HEK293 (cell line): ENCODE measurements around the gene NCK2.

Experiments used
- CTCF ChIA-PET: fragments of 350-600 bp; formaldehyde crosslinking; extraction: SDS; loops from one replicate; lab custom pipeline; 2021; ENCODE audit warnings: antibody characterized with exemption; lab: Yijun Ruan, JAX
- POLR2A ChIA-PET: fragments of 300-600 bp; formaldehyde crosslinking; extraction: SDS; loops from one replicate; lab custom pipeline; 2020; ENCODE audit warnings: antibody characterized with exemption, inconsistent platforms; lab: Yijun Ruan, JAX
- H3K27ac ChIP-seq: fragments of 200-500 bp; sonication (Bioruptor generic); 2 replicates; pipeline ENCODE4 v1.5.1; 2014; ENCODE audit warnings: low read depth, low read length, control low read depth, inconsistent platforms; ENCODE audit errors: extremely low read depth
- H3K36me3 ChIP-seq, 2 experiments: fragments of 200-500 bp in 1 of 2; sonication (Bioruptor generic) in 1 of 2; 1 replicate in 1 of 2; 2 replicates in 1 of 2; pipeline ENCODE4 v1.5.1; 2014 to 2017; ENCODE audit warnings: inconsistent platforms in 2 of 2, low read length in 2 of 2; ENCODE audit not compliant: control insufficient read depth in 2 of 2, insufficient read depth in 1 of 2
- H3K4me1 ChIP-seq: fragments of 200-500 bp; sonication (Bioruptor generic); 2 replicates; pipeline ENCODE4 v1.5.1; 2014; ENCODE audit warnings: mild to moderate bottlenecking, low read length, inconsistent platforms; ENCODE audit not compliant: control insufficient read depth, insufficient read depth
- H3K4me3 ChIP-seq: 2 replicates; pipeline ENCODE4 v1.5.1; 2011; ENCODE audit warnings: low read depth, mild to moderate bottlenecking, control low read depth, low read length, moderate library complexity
- H3K9me3 ChIP-seq: fragments of 200-500 bp; sonication (Bioruptor generic); 2 replicates; pipeline ENCODE4 v1.5.1; 2014; ENCODE audit warnings: low read depth, low read length, inconsistent platforms; ENCODE audit not compliant: control insufficient read depth, insufficient read depth
- GFI1B ChIP-seq: fragments of 450-650 bp; formaldehyde crosslinking; IDR thresholded peaks from 2 replicates; pipeline ENCODE4 v1.5.1; 2016; ENCODE audit warnings: missing biosample characterization, missing genetic modification characterization
- GLI4 ChIP-seq: fragments of 450-650 bp; formaldehyde crosslinking; IDR thresholded peaks from 2 replicates; pipeline ENCODE4 v1.5.1; 2016; ENCODE audit warnings: missing biosample characterization, missing genetic modification characterization
- KLF9 ChIP-seq: fragments of 450-650 bp; formaldehyde crosslinking; IDR thresholded peaks from 2 replicates; pipeline ENCODE4 v1.5.1; 2016; ENCODE audit warnings: missing biosample characterization, missing genetic modification characterization, low read depth
- TCF7L2 ChIP-seq: IDR thresholded peaks from 2 replicates; pipeline ENCODE4 v1.6.1; 2011; ENCODE audit warnings: low read depth, mild to moderate bottlenecking, inconsistent platforms, low read length, moderate library complexity, borderline replicate concordance
- YY2 ChIP-seq: fragments of 450-650 bp; formaldehyde crosslinking; IDR thresholded peaks from 2 replicates; pipeline ENCODE4 v1.5.1; 2016; ENCODE audit warnings: missing biosample characterization, missing genetic modification characterization
- ZFHX2 ChIP-seq: fragments of 450-650 bp; formaldehyde crosslinking; conservative IDR thresholded peaks from 2 replicates; pipeline ENCODE4 v1.5.1; 2016; ENCODE audit warnings: missing biosample characterization, missing genetic modification characterization
- ZNF155 ChIP-seq: fragments of 450-650 bp; formaldehyde crosslinking; IDR thresholded peaks from 2 replicates; pipeline ENCODE4 v1.5.1; 2016; ENCODE audit warnings: missing biosample characterization, missing genetic modification characterization
- ZNF16 ChIP-seq: fragments of 450-650 bp; formaldehyde crosslinking; IDR thresholded peaks from 2 replicates; pipeline ENCODE4 v1.5.1; 2016; ENCODE audit warnings: low read depth, missing biosample characterization, missing genetic modification characterization
- ZNF37A ChIP-seq: fragments of 450-650 bp; IDR thresholded peaks from 2 replicates; pipeline ENCODE4 v1.5.1; 2018; ENCODE audit warnings: missing biosample characterization, missing genetic modification characterization
- ZNF391 ChIP-seq: fragments of 450-650 bp; formaldehyde crosslinking; IDR thresholded peaks from 2 replicates; pipeline ENCODE4 v1.5.1; 2016; ENCODE audit warnings: low read depth, missing biosample characterization, missing genetic modification characterization, borderline replicate concordance
- ZNF394 ChIP-seq: fragments of 450-650 bp; formaldehyde crosslinking; IDR thresholded peaks from 2 replicates; pipeline ENCODE4 v1.5.1; 2016; ENCODE audit warnings: missing biosample characterization, missing genetic modification characterization, mild to moderate bottlenecking, moderate library complexity, borderline replicate concordance
- ZNF416 ChIP-seq: fragments of 450-650 bp; formaldehyde crosslinking; IDR thresholded peaks from 2 replicates; pipeline ENCODE4 v1.5.1; 2016; ENCODE audit warnings: missing biosample characterization, missing genetic modification characterization
- ZNF473 ChIP-seq: fragments of 450-650 bp; formaldehyde crosslinking; IDR thresholded peaks from 2 replicates; pipeline ENCODE4 v1.5.1; 2017; ENCODE audit warnings: missing biosample characterization, missing genetic modification characterization
- ZNF670 ChIP-seq: fragments of 450-650 bp; formaldehyde crosslinking; IDR thresholded peaks from 2 replicates; pipeline ENCODE4 v1.5.1; 2016; ENCODE audit warnings: missing biosample characterization, missing genetic modification characterization, low read depth
- ZNF768 ChIP-seq: fragments of 450-650 bp; formaldehyde crosslinking; IDR thresholded peaks from 2 replicates; pipeline ENCODE4 v1.5.1; 2018; ENCODE audit warnings: missing biosample characterization, mild to moderate bottlenecking, missing genetic modification characterization
- ZNF777 ChIP-seq: fragments of 450-650 bp; formaldehyde crosslinking; IDR thresholded peaks from 2 replicates; pipeline ENCODE4 v1.5.1; 2017; ENCODE audit warnings: missing biosample characterization, missing genetic modification characterization, borderline replicate concordance
- ZNF791 ChIP-seq: fragments of 450-650 bp; formaldehyde crosslinking; IDR thresholded peaks from 2 replicates; pipeline ENCODE4 v1.5.1; 2016; ENCODE audit warnings: missing biosample characterization, missing genetic modification characterization
- TF ChIP-seq, protein P1 (sequence below): fragments of 450-650 bp; formaldehyde crosslinking; conservative IDR thresholded peaks from 2 replicates; pipeline ENCODE4 v1.5.1; 2016; ENCODE audit warnings: low read depth, missing biosample characterization, missing genetic modification characterization

The NCK2 gene

GRCh38 chr2:105919191-105919811 lies 174.6 kb downstream of the NCK2 start (continued):
- TF ChIP-seq, protein P1, sequence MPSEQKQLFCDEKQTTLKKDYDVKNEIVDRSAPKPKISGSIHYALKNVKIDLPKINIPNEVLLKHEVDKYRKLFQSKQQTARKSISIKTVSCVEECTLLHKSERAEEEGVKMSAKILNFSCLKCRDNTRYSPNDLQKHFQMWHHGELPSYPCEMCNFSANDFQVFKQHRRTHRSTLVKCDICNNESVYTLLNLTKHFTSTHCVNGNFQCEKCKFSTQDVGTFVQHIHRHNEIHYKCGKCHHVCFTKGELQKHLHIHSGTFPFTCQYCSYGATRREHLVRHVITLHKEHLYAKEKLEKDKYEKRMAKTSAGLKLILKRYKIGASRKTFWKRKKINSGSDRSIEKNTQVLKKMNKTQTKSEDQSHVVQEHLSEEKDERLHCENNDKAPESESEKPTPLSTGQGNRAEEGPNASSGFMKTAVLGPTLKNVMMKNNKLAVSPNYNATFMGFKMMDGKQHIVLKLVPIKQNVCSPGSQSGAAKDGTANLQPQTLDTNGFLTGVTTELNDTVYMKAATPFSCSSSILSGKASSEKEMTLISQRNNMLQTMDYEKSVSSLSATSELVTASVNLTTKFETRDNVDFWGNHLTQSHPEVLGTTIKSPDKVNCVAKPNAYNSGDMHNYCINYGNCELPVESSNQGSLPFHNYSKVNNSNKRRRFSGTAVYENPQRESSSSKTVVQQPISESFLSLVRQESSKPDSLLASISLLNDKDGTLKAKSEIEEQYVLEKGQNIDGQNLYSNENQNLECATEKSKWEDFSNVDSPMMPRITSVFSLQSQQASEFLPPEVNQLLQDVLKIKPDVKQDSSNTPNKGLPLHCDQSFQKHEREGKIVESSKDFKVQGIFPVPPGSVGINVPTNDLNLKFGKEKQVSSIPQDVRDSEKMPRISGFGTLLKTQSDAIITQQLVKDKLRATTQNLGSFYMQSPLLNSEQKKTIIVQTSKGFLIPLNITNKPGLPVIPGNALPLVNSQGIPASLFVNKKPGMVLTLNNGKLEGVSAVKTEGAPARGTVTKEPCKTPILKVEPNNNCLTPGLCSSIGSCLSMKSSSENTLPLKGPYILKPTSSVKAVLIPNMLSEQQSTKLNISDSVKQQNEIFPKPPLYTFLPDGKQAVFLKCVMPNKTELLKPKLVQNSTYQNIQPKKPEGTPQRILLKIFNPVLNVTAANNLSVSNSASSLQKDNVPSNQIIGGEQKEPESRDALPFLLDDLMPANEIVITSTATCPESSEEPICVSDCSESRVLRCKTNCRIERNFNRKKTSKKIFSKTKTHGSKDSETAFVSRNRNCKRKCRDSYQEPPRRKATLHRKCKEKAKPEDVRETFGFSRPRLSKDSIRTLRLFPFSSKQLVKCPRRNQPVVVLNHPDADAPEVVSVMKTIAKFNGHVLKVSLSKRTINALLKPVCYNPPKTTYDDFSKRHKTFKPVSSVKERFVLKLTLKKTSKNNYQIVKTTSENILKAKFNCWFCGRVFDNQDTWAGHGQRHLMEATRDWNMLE (tag by site-specific recombination): no peak
- TF ChIP-seq ZNF155 (tag by site-specific recombination) (no peak), ZNF777 (tag by site-specific recombination) (no peak), GFI1B (tag by site-specific recombination) (no peak), ZFHX2 (tag by site-specific recombination) (no peak), KLF9 (tag by site-specific recombination) (no peak)

GRCh38 chr2:105919826-105920225 lies 175.1 kb downstream of the NCK2 start:
- Histone ChIP-seq H3K27ac (no peak overlapping the region), H3K4me1 (no peaks in the 10 kb centered on the region), H3K9me3 (no peaks in the 10 kb centered on the region), H3K36me3 (no peaks in the 10 kb centered on the region), H3K4me3 (no peak overlapping the region)
- TF ChIP-seq TCF7L2: no peak
- TF ChIP-seq GLI4 (tag by site-specific recombination): no peak
- TF ChIP-seq ZNF16 (tag by site-specific recombination): no peak
- no peak for TF ChIP-seq ZNF416 (tag by site-specific recombination)
- no peak for TF ChIP-seq ZNF37A (tag by site-specific recombination)
- no peak for TF ChIP-seq ZNF670 (tag by site-specific recombination)
- no peak for TF ChIP-seq ZNF473 (tag by site-specific recombination)
- TF ChIP-seq YY2 (tag by site-specific recombination): no peak
- no peak for TF ChIP-seq ZNF394 (tag by site-specific recombination)
- TF ChIP-seq, protein P1 (tag by site-specific recombination): no peak
- TF ChIP-seq ZNF777 (tag by site-specific recombination): no peak
- no peak for TF ChIP-seq ZNF391 (tag by site-specific recombination)
- no peak for TF ChIP-seq ZNF768 (tag by site-specific recombination)
- no peak for TF ChIP-seq ZNF791 (tag by site-specific recombination)
- CTCF ChIA-PET: interaction anchor here (0.6 to 1.1 kb wide), 3 partner anchors 14 to 663 kb away, joined by 3 read pairs; no protein-coding TSS in a partner anchor
- POLR2A ChIA-PET: no interaction called here
